Measurements from ENCODE around the gene FAIM2. TPM values are rescaled to one million over a fixed set of nuclear protein-coding genes. Genes with fewer than 3 reads are reported as not detected.

Gene FAIM2
- total RNA-seq, 5 donors from 2014 or later (not counting 1 experiment from before 2014, with no cell fraction given): 0.25 to 0.30 TPM; not detected in 3

DNA sequence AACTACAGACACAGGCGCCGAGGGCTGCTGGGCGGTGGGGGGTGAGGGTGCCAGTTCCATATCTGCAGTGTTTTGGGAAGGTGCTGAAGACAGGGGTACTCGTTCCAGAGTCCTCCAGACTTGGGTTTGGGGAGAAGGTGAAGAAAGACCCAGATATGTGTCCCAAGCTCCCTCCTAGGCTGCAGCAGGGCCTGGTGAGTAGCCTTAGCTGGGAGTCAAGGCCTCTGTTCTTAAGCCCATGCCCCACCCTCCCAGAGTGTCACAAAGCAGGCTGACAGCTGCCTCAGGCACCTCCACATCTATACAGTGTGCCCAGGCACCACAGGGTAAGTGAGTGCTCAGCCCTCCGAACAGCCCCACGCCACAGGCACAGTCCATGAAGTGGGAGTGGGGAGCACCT, 79.7 kb downstream of the FAIM2 start:
- no peak for DNase-seq
- H3K36me3 ChIP-seq (ENCODE audit: control insufficient read depth in 2 of 2, extremely low read depth in 1 of 2, insufficient read depth in 1 of 2, low read length in 1 of 2): no peaks in the 10 kb centered on the region
- H3K4me3 ChIP-seq (ENCODE audit: control insufficient read depth in 1 of 2, extremely low read depth in 1 of 2, low read length in 1 of 2): no peak overlapping the region
- 50% methylated on average over 2 of the region's 6 CpGs for WGBS (ENCODE audit: insufficient coverage)
- no peak overlapping the region for H3K27ac ChIP-seq (ENCODE audit: low read length)
- ATAC-seq (replicated peaks in 1 of 4): no peak
- ChIA-PET CTCF (interaction anchor here in 1 of 2 donors (0.5 kb wide), 1 partner anchor 943 kb away, joined by 3 read pairs; no protein-coding TSS in a partner anchor), POLR2A (no interaction called here)
- no peaks in the 10 kb centered on the region for H3K9me3 Mint-ChIP-seq
- no peaks in the 10 kb centered on the region for H3K9me3 ChIP-seq
- H3K36me3 Mint-ChIP-seq: peaks cover 8% of the 10 kb centered on the region
- peak overlapping the region in 1 of 2 donors; percentile 22 for H3K27ac Mint-ChIP-seq
- H3K27me3 Mint-ChIP-seq: no peaks in the 10 kb centered on the region
- peaks cover 12 to 43% of the 10 kb centered on the region in 2 experiments for H3K4me1 ChIP-seq (ENCODE audit: control insufficient read depth in 1 of 2, extremely low read depth in 1 of 2, insufficient read depth in 2 of 2, low read length in 2 of 2)
- no peaks in the 10 kb centered on the region for H3K27me3 ChIP-seq (replicated peaks in 1 of 2; ENCODE audit: control insufficient read depth in 2 of 2, extremely low read depth in 1 of 2, insufficient read depth in 2 of 2, low read length in 1 of 2)
- H3K4me1 Mint-ChIP-seq: peaks cover 44 to 55% (median 54%) of the 10 kb centered on the region in 3 donors
- no peak overlapping the region for H3K4me3 Mint-ChIP-seq

DNA sequence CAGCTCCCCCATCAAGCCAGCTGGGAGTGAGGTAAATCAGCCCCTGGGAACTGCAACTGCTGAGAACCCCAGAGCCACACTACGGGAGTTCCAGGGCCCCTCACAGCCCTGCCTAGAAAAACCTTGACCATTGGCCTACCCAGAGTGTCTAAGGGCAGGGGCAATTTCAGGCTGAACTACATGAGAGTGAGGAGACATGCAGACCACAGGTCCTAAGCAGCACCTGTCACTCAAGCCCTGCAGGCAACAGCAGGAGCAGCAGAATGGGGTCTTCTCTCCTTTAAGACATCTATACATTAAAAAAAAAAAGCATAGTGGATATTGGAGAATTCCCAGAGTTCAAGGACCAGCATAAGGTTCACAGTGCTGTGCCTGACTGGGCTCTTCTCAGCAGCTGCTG, 80.3 kb downstream of the FAIM2 start:
- Mint-ChIP-seq H3K4me1 (peaks cover 38 to 49% (median 48%) of the 10 kb centered on the region in 3 donors), H3K36me3 (peaks cover 8% of the 10 kb centered on the region), H3K9me3 (no peaks in the 10 kb centered on the region), H3K4me3 (no peak overlapping the region), H3K27me3 (no peaks in the 10 kb centered on the region), H3K27ac (peak overlapping the region in 1 of 2 donors; percentile 22)
- H3K4me1 ChIP-seq (ENCODE audit: control insufficient read depth in 1 of 2, extremely low read depth in 1 of 2, insufficient read depth in 2 of 2, low read length in 2 of 2): peaks cover 9 to 38% of the 10 kb centered on the region in 2 experiments
- ATAC-seq (replicated peaks in 1 of 4) (no peak), DNase-seq (no peak)
- H3K36me3 ChIP-seq (ENCODE audit: control insufficient read depth in 2 of 2, extremely low read depth in 1 of 2, insufficient read depth in 1 of 2, low read length in 1 of 2): no peaks in the 10 kb centered on the region
- H3K27me3 ChIP-seq (replicated peaks in 1 of 2; ENCODE audit: control insufficient read depth in 2 of 2, extremely low read depth in 1 of 2, insufficient read depth in 2 of 2, low read length in 1 of 2): no peaks in the 10 kb centered on the region
- WGBS (ENCODE audit: insufficient coverage): 67% methylated on average over 1 of the region's 1 CpG
- H3K9me3 ChIP-seq: no peaks in the 10 kb centered on the region
- POLR2A ChIA-PET: no interaction called here
- CTCF ChIA-PET: interaction anchor here in 1 of 2 donors (0.5 kb wide), 1 partner anchor 944 kb away, joined by 3 read pairs; no protein-coding TSS in a partner anchor
- no peak overlapping the region for H3K4me3 ChIP-seq (ENCODE audit: control insufficient read depth in 1 of 2, extremely low read depth in 1 of 2, low read length in 1 of 2)
- no peak overlapping the region for H3K27ac ChIP-seq (ENCODE audit: low read length)

DNA sequence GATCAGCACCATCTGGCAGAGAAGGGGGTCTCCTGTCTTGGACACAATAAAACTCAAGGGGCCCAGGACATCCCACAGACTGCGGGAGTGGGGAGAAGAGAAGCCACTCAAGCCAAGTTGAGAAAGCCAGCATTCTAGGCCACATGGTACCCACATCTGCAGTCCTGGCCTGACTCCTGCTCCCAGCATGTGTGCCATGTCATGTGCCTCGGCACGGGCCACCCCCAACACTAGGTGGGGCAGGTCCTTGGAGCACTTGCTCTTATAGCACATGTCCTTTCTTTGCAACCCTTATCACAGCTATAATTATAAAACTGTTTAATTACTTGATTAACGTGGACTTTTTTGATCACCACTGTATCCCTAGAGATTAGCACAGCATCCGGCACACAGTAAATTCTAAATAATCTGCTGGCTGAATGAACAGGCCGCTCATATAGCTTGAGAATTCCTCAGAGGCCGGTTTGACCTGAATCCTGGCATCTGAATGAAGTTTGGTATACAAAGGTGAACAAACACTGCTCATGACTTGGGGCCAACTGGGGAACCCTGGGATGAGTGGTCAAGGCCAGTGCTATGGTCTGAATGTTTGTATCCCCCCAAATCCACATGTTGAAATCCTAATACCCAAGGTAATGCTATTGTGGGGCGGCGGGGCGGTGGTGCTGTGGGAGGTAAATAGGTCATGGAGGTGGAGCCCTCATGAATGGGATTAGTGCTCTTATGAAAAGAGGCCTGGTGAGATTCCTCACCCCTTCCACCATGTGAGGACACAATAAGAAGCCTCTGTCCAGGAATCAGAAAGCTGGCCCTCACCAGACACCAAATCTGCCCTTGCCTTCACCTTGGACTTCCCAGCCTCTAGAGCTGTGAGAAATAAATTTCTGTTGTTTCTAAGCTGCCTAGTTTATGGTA, 82.1 kb downstream of the FAIM2 start:
- Histone ChIP-seq H3K4me3 (ENCODE audit: control insufficient read depth in 1 of 2, extremely low read depth in 1 of 2, low read length in 1 of 2) (peak overlapping the region in 1 of 2 donors; percentile 17), H3K36me3 (ENCODE audit: control insufficient read depth in 2 of 2, extremely low read depth in 1 of 2, insufficient read depth in 1 of 2, low read length in 1 of 2) (no peaks in the 10 kb centered on the region), H3K4me1 (ENCODE audit: control insufficient read depth in 1 of 2, extremely low read depth in 1 of 2, insufficient read depth in 2 of 2, low read length in 2 of 2) (peaks cover 9 to 26% of the 10 kb centered on the region in 2 experiments), H3K9me3 (no peaks in the 10 kb centered on the region), H3K27me3 (replicated peaks in 1 of 2; ENCODE audit: control insufficient read depth in 2 of 2, extremely low read depth in 1 of 2, insufficient read depth in 2 of 2, low read length in 1 of 2) (no peaks in the 10 kb centered on the region), H3K27ac (ENCODE audit: low read length) (no peak overlapping the region)
- Mint-ChIP-seq H3K36me3 (peaks cover 11% of the 10 kb centered on the region), H3K4me1 (peaks cover 32 to 42% (median 39%) of the 10 kb centered on the region in 3 donors), H3K27me3 (no peaks in the 10 kb centered on the region), H3K27ac (peak overlapping the region in 1 of 2 donors; percentile 68), H3K4me3 (peak overlapping the region in 1 of 3 donors; percentile 51), H3K9me3 (no peaks in the 10 kb centered on the region)
- ChIA-PET POLR2A (interaction anchor here in 1 of 2 donors (0.5 to 1.1 kb wide), 2 partner anchors 22 to 255 kb away, joined by 3 read pairs; no protein-coding TSS in a partner anchor), CTCF (interaction anchor here in 1 of 2 donors (0.6 kb wide), 1 partner anchor 249 kb away, joined by 7 read pairs; no protein-coding TSS in a partner anchor)
- DNase-seq (no peak), ATAC-seq (replicated peaks in 1 of 4) (peak in 1 of 4 experiments; percentile 7)
- WGBS (ENCODE audit: insufficient coverage): 87% methylated on average over 5 of the region's 10 CpGs

DNA sequence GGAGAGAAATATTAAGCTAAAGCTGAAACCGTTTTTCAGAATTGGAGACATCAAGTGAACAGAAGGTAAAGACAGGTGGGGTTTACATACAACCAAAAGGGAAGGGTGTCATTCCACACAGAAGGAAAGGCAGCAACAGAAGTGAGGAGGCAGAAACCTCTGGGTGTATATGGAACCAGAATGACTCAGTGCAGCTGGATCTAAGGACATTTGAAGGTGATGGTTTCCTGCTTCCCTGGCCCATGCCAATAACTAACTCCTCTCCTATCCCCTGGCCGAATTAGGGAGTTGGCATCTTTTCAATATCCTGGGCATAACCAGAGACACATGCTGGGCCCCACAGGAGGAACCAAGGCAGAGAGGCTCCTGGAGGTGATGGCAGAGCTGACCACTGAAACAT, 83.9 kb downstream of the FAIM2 start:
- H3K27ac Mint-ChIP-seq: peak overlapping the region in 1 of 2 donors; percentile 35
- peaks cover 31 to 33% (median 31%) of the 10 kb centered on the region in 3 donors for H3K4me1 Mint-ChIP-seq
- ATAC-seq (replicated peaks in 1 of 4) (no peak), DNase-seq (no peak)
- peaks cover 18% of the 10 kb centered on the region for H3K36me3 Mint-ChIP-seq
- H3K4me1 ChIP-seq (ENCODE audit: control insufficient read depth in 1 of 2, extremely low read depth in 1 of 2, insufficient read depth in 2 of 2, low read length in 2 of 2): peaks cover 9 to 20% of the 10 kb centered on the region in 2 experiments
- H3K4me3 Mint-ChIP-seq: no peak overlapping the region
- H3K9me3 Mint-ChIP-seq: no peaks in the 10 kb centered on the region
- no peaks in the 10 kb centered on the region for H3K9me3 ChIP-seq
- no peak overlapping the region for H3K4me3 ChIP-seq (ENCODE audit: control insufficient read depth in 1 of 2, extremely low read depth in 1 of 2, low read length in 1 of 2)
- ChIA-PET CTCF (interaction anchor here (0.6 to 1.4 kb wide), 5 partner anchors 8 to 893 kb away, joined by 3 read pairs; no protein-coding TSS in a partner anchor), POLR2A (interaction anchor here (0.5 to 0.7 kb wide), 3 partner anchors 8 to 136 kb away, joined by 3 to 6 read pairs (median 6); partner anchors contain the start of gene NCKAP5L (in 1 of the 2))
- peaks cover 0 to 5% of the 10 kb centered on the region in 2 donors for H3K36me3 ChIP-seq (ENCODE audit: control insufficient read depth in 2 of 2, extremely low read depth in 1 of 2, insufficient read depth in 1 of 2, low read length in 1 of 2)
- H3K27me3 ChIP-seq (replicated peaks in 1 of 2; ENCODE audit: control insufficient read depth in 2 of 2, extremely low read depth in 1 of 2, insufficient read depth in 2 of 2, low read length in 1 of 2): no peaks in the 10 kb centered on the region
- H3K27me3 Mint-ChIP-seq: no peaks in the 10 kb centered on the region
- WGBS (ENCODE audit: insufficient coverage): 100% methylated on average over 1 of the region's 2 CpGs
- no peak overlapping the region for H3K27ac ChIP-seq (ENCODE audit: low read length)

DNA sequence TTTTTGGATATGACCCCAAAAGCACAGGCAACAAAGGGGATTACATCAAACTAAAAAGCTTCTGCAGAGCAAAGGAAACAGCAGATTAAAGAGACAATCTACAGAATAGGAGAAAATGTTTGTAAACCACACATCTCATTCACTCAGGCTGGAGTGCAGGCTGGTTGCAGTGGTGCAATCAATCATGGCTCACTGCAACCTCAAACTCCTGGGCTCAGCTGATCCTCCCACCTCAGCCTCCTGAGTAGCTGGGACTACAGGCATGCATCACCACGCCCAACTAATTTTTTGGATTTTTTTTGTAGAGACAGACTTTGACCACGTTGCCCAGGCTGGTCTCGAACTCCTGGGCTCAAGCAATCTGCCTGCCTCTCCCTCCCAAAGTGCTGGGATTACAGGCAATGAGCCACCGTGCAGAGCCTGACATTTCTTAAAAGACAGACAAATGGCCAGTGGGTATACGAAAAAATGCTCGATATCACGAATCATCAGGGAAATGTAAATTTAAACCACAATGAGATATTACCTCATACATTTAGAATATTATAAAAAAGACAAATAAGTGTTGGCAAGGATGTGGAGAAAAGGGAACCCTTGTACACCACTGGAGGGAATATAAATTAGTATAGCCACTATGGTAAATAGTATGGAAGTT, 85.3 kb downstream of the FAIM2 start:
- no peak for DNase-seq
- H3K36me3 Mint-ChIP-seq: peaks cover 22% of the 10 kb centered on the region
- H3K36me3 ChIP-seq (ENCODE audit: control insufficient read depth in 2 of 2, extremely low read depth in 1 of 2, insufficient read depth in 1 of 2, low read length in 1 of 2): peaks cover 0 to 5% of the 10 kb centered on the region in 2 donors
- H3K27ac Mint-ChIP-seq: no peak overlapping the region
- H3K4me1 ChIP-seq (ENCODE audit: control insufficient read depth in 1 of 2, extremely low read depth in 1 of 2, insufficient read depth in 2 of 2, low read length in 2 of 2): peaks cover 9 to 20% of the 10 kb centered on the region in 2 experiments
- no peak overlapping the region for H3K4me3 Mint-ChIP-seq
- no peaks in the 10 kb centered on the region for H3K9me3 Mint-ChIP-seq
- H3K4me3 ChIP-seq (ENCODE audit: control insufficient read depth in 1 of 2, extremely low read depth in 1 of 2, low read length in 1 of 2): no peak overlapping the region
- ATAC-seq (replicated peaks in 1 of 4): no peak
- H3K27me3 ChIP-seq (replicated peaks in 1 of 2; ENCODE audit: control insufficient read depth in 2 of 2, extremely low read depth in 1 of 2, insufficient read depth in 2 of 2, low read length in 1 of 2): no peaks in the 10 kb centered on the region
- WGBS (ENCODE audit: insufficient coverage): 55% methylated on average over 3 of the region's 7 CpGs
- peaks cover 29 to 31% (median 30%) of the 10 kb centered on the region in 3 donors for H3K4me1 Mint-ChIP-seq
- ChIA-PET CTCF (interaction anchor here in 1 of 2 donors (0.7 kb wide), 1 partner anchor 34 kb away, joined by 3 read pairs; no protein-coding TSS in a partner anchor), POLR2A (interaction anchor here in 1 of 2 donors (0.7 kb wide), 1 partner anchor 453 kb away, joined by 5 read pairs; no protein-coding TSS in a partner anchor)
- no peaks in the 10 kb centered on the region for H3K9me3 ChIP-seq
- no peaks in the 10 kb centered on the region for H3K27me3 Mint-ChIP-seq
- no peak overlapping the region for H3K27ac ChIP-seq (ENCODE audit: low read length)
